Common myeloid progenitor, CD34-positive (primary cell): Measurements from ENCODE around the gene STAP2.
"Not testable (repeated sequence)": the region's sequence is repeated elsewhere in the genome, so short reads cannot be mapped to it uniquely, and the experiment has no call there.

Source experiments
- CTCF ChIA-PET: fragments of 350-600 bp; sonication (Branson Sonifier 250); formaldehyde crosslinking; loops from one replicate; lab custom pipeline; 2021; ENCODE audit warnings: antibody characterized with exemption; lab: Charles Lee
- POLR2A ChIA-PET: fragments of 350-600 bp; sonication (Branson Sonifier 250); formaldehyde crosslinking; loops from one replicate; lab custom pipeline; 2021; ENCODE audit warnings: antibody characterized with exemption; lab: Charles Lee
- DNase-seq, 3 donors: peaks; one replicate each; pipeline versions ENCODE4 v3.0.0 to v3.0.0-alpha.2; 2013
- H3K27ac ChIP-seq, 2 experiments: 1 replicate in 1 of 2; 2 replicates in 1 of 2; pipeline ENCODE4 v1.7.0; 2013; ENCODE audit warnings: inconsistent platforms in 2 of 2, low read length in 2 of 2, mild to moderate bottlenecking in 2 of 2, low read depth in 1 of 2, moderate library complexity in 1 of 2; ENCODE audit not compliant: severe bottlenecking in 2 of 2, insufficient read depth in 1 of 2, poor library complexity in 1 of 2
- H3K27me3 ChIP-seq, 5 experiments: replicated peaks in 2 of 5; 1 replicate in 3 of 5; 2 replicates in 2 of 5; pipeline versions ENCODE4 v1.6.1 to v1.7.0; 2013; ENCODE audit warnings: low read length in 4 of 5, mild to moderate bottlenecking in 2 of 5, moderate library complexity in 2 of 5, inconsistent platforms in 1 of 5; ENCODE audit not compliant: insufficient read depth in 5 of 5, control insufficient read depth in 4 of 5
- H3K36me3 ChIP-seq, 4 experiments: 1 replicate in 2 of 4; 2 replicates in 2 of 4; pipeline versions ENCODE4 v1.6.1 to v1.7.0; 2013; ENCODE audit warnings: low read length in 3 of 4, control low read depth in 1 of 4, mild to moderate bottlenecking in 1 of 4; ENCODE audit not compliant: control insufficient read depth in 4 of 4, insufficient read depth in 4 of 4
- H3K4me1 ChIP-seq, 4 experiments: 1 replicate in 3 of 4; 2 replicates in 1 of 4; pipeline versions ENCODE4 v1.6.1 to v1.7.1; 2013; ENCODE audit warnings: low read length in 3 of 4, mild to moderate bottlenecking in 3 of 4, control low read depth in 1 of 4, inconsistent platforms in 1 of 4, moderate library complexity in 1 of 4; ENCODE audit not compliant: control insufficient read depth in 4 of 4, insufficient read depth in 4 of 4; ENCODE audit errors: control extremely low read depth in 1 of 4
- H3K4me3 ChIP-seq, 7 experiments: 1 replicate in 4 of 7; 2 replicates in 3 of 7; pipeline versions ENCODE4 v1.5.1 to v1.7.0; 2013; ENCODE audit warnings: mild to moderate bottlenecking in 7 of 7, low read length in 6 of 7, moderate library complexity in 6 of 7, inconsistent platforms in 2 of 7, low read depth in 2 of 7, control low read depth in 1 of 7; ENCODE audit not compliant: insufficient read depth in 4 of 7, control insufficient read depth in 1 of 7; ENCODE audit errors: extremely low read depth in 1 of 7
- H3K9me3 ChIP-seq, 5 experiments: 1 replicate in 4 of 5; 2 replicates in 1 of 5; pipeline versions ENCODE4 v1.6.1 to v1.7.1; 2013; ENCODE audit warnings: low read length in 4 of 5, mild to moderate bottlenecking in 2 of 5, inconsistent platforms in 1 of 5, low read depth in 1 of 5, moderate library complexity in 1 of 5; ENCODE audit not compliant: control insufficient read depth in 4 of 5, insufficient read depth in 2 of 5; ENCODE audit errors: control extremely low read depth in 1 of 5
- WGBS: methylation state at CpG from one replicate; pipeline ENCODE4 v1.1.5; 2013; ENCODE audit not compliant: insufficient coverage; 5-methylcytosine and 5-hydroxymethylcytosine counted together

The STAP2 gene

GRCh38 chr19:4337906-4338440 is 654 bp downstream of the STAP2 start:
- peak overlapping the region; percentile 7 to 89 (median 69) for H3K4me3 ChIP-seq
- CTCF ChIA-PET: no interaction called here
- POLR2A ChIA-PET: interaction anchor here (0.7 to 1.2 kb wide), 2 partner anchors 8 to 946 kb away, joined by 3 to 4 read pairs; no protein-coding TSS in a partner anchor
- peak overlapping the region; percentile 12 to 40 for H3K27ac ChIP-seq
- H3K27me3 ChIP-seq: no peaks in the 10 kb centered on the region
- peaks cover 0 to 20% (median 17%) of the 10 kb centered on the region in 4 experiments for H3K4me1 ChIP-seq
- H3K36me3 ChIP-seq: peaks cover 0 to 2% (median 0%) of the 10 kb centered on the region in 4 experiments
- peak; percentile 29 to 60 (median 49) for DNase-seq
- H3K9me3 ChIP-seq: no peaks in the 10 kb centered on the region
- WGBS: 10% methylated on average over 9 of the region's 14 CpGs

- DNase-seq: no peak
- POLR2A ChIA-PET: no interaction called here
- H3K9me3 ChIP-seq: no peaks in the 10 kb centered on the region
Measured at GRCh38 chr19:4334929-4335570, 3.6 kb downstream of the STAP2 start.

GRCh38 chr19:4329858-4330257 is 8.8 kb downstream of the STAP2 start:
- H3K9me3 ChIP-seq: no peaks in the 10 kb centered on the region
- WGBS: 98% methylated on average over 14 of the region's 19 CpGs
- no peak overlapping the region for H3K4me3 ChIP-seq
- H3K36me3 ChIP-seq: peaks cover 0 to under 1% (median 0%) of the 10 kb centered on the region in 4 experiments
- ChIA-PET POLR2A (no interaction called here), CTCF (interaction anchor here (0.8 to 1.4 kb wide), 2 partner anchors 10 to 62 kb away, joined by 3 read pairs; no protein-coding TSS in a partner anchor)
- peaks cover 0 to 20% (median 7%) of the 10 kb centered on the region in 5 experiments for H3K27me3 ChIP-seq
- H3K27ac ChIP-seq: no peak overlapping the region
- H3K4me1 ChIP-seq: peaks cover 0 to 27% (median 24%) of the 10 kb centered on the region in 4 experiments
- no peak for DNase-seq

More at GRCh38 chr19:4334929-4335570, 3.6 kb downstream of the STAP2 start:
- CTCF ChIA-PET: no interaction called here
- 95% methylated on average over 7 of the region's 7 CpGs for WGBS
- Histone ChIP-seq H3K4me1 (peaks cover 0 to 13% (median 10%) of the 10 kb centered on the region in 4 experiments), H3K36me3 (peaks cover 0 to 2% (median 0%) of the 10 kb centered on the region in 4 experiments), H3K4me3 (no peak overlapping the region), H3K27ac (no peak overlapping the region), H3K27me3 (no peaks in the 10 kb centered on the region)

GRCh38 chr19:4328991-4329681 is 9.5 kb downstream of the STAP2 start:
- Histone ChIP-seq H3K27me3 (peaks cover 0 to 20% (median 7%) of the 10 kb centered on the region in 5 experiments), H3K4me3 (peak overlapping the region; percentile 32 to 73 (median 62)), H3K4me1 (peaks cover 0 to 27% (median 24%) of the 10 kb centered on the region in 4 experiments)
- POLR2A ChIA-PET, H3K9me3 ChIP-seq, H3K36me3 ChIP-seq, H3K27ac ChIP-seq: not testable (repeated sequence)
- 47% methylated on average over 33 of the region's 35 CpGs for WGBS
- DNase-seq: peak in 2 of 3 donors; percentile 32 to 36
- CTCF ChIA-PET: interaction anchor here (0.8 to 1.4 kb wide), 2 partner anchors 10 to 61 kb away, joined by 3 read pairs; no protein-coding TSS in a partner anchor

GRCh38 chr19:4328243-4328990 is 10.2 kb downstream of the STAP2 start:
- POLR2A ChIA-PET: interaction anchor here (1.1 kb wide), 2 partner anchors 15 to 72 kb away, joined by 3 to 5 read pairs; partner anchors contain the start of genes MPND and SH3GL1
- 0% methylated on average over 35 of the region's 49 CpGs for WGBS
- Histone ChIP-seq H3K9me3 (no peaks in the 10 kb centered on the region), H3K36me3 (no peaks in the 10 kb centered on the region), H3K27me3 (peaks cover 0 to 20% (median 7%) of the 10 kb centered on the region in 5 experiments), H3K27ac (no peak overlapping the region), H3K4me3 (peak overlapping the region; percentile 32 to 82 (median 62)), H3K4me1 (peaks cover 0 to 27% (median 24%) of the 10 kb centered on the region in 4 experiments)
- DNase-seq: peak; percentile 94 to 96 (median 95)
- CTCF ChIA-PET: interaction anchor here (0.9 to 1.1 kb wide), 2 partner anchors 9 to 61 kb away, joined by 4 to 5 read pairs; no protein-coding TSS in a partner anchor

GRCh38 chr19:4327877-4328242 is 10.8 kb downstream of the STAP2 start:
- H3K27me3 ChIP-seq: peaks cover 0 to 20% (median 7%) of the 10 kb centered on the region in 5 experiments
- 3% methylated on average over 9 of the region's 13 CpGs for WGBS
- ChIA-PET POLR2A (interaction anchor here (1.1 kb wide), 2 partner anchors 16 to 72 kb away, joined by 3 to 5 read pairs; partner anchors contain the start of genes MPND and SH3GL1), CTCF (interaction anchor here (0.9 to 1.1 kb wide), 2 partner anchors 8 to 60 kb away, joined by 4 to 5 read pairs; no protein-coding TSS in a partner anchor)
- no peaks in the 10 kb centered on the region for H3K9me3 ChIP-seq
- DNase-seq: no peak
- H3K4me1 ChIP-seq: peaks cover 0 to 27% (median 24%) of the 10 kb centered on the region in 4 experiments
- no peaks in the 10 kb centered on the region for H3K36me3 ChIP-seq
- H3K27ac ChIP-seq: no peak overlapping the region
- peak overlapping the region; percentile 13 to 82 (median 57) for H3K4me3 ChIP-seq
